GM21529 (cell line): Measurements from ENCODE around the gene ZNF627.
"Not testable (repeated sequence)": the region's sequence is repeated elsewhere in the genome, so short reads cannot be mapped to it uniquely, and the experiment has no call there.

Experiments
- ATAC-seq: cut with Tn5 transposase; IDR thresholded peaks from one replicate; pipeline ENCODE4 v1.9.1; 2021; ENCODE audit not compliant: unreplicated experiment

Gene ZNF627

GRCh38 chr19:11574689-11575088, 22.6 kb upstream of the ZNF627 start:
- no peak for ATAC-seq

GRCh38 chr19:11576227-11576626, 21.1 kb upstream of the ZNF627 start:
- no peak for ATAC-seq

- ATAC-seq, result no peak
Observed at GRCh38 chr19:11577451-11578257, 19.6 kb upstream of the ZNF627 start, which contains the start of gene ACP5. Gene ACP5 (minus strand): TSS chr19:11577645. CDS start chr19:11577317, 328 bp downstream.

- no peak for ATAC-seq
Observed at GRCh38 chr19:11578258-11579142, 18.8 kb upstream of the ZNF627 start.

- no peak for ATAC-seq
Observed at GRCh38 chr19:11580116-11580515, 17.2 kb upstream of the ZNF627 start.

- ATAC-seq, result peak; percentile 74
Observed at GRCh38 chr19:11581740-11582139, 15.5 kb upstream of the ZNF627 start.

GRCh38 chr19:11586331-11586730, 11.0 kb upstream of the ZNF627 start:
- ATAC-seq, result no peak

GRCh38 chr19:11587302-11587974, 9.8 kb upstream of the ZNF627 start:
- no peak for ATAC-seq

GRCh38 chr19:11587975-11588631, 9.2 kb upstream of the ZNF627 start:
- ATAC-seq, result no peak

GRCh38 chr19:11594084-11594483, 3.2 kb upstream of the ZNF627 start:
- no peak for ATAC-seq

GRCh38 chr19:11596156-11596555, 1.1 kb upstream of the ZNF627 start:
- ATAC-seq, result no peak

- no peak for ATAC-seq
Observed at GRCh38 chr19:11598103-11598483, 810 bp downstream of the ZNF627 start.

- no peak for ATAC-seq
Observed at GRCh38 chr19:11598746-11599145, 1.5 kb downstream of the ZNF627 start.

- not testable (repeated sequence) for ATAC-seq
Observed at GRCh38 chr19:11599704-11600103, 2.4 kb downstream of the ZNF627 start.

GRCh38 chr19:11606484-11606883, 9.2 kb downstream of the ZNF627 start:
- no peak for ATAC-seq

GRCh38 chr19:11611730-11612129, 14.4 kb downstream of the ZNF627 start:
- no peak for ATAC-seq

GRCh38 chr19:11612816-11613511, 15.7 kb downstream of the ZNF627 start:
- ATAC-seq, result no peak

- ATAC-seq, result no peak
Observed at GRCh38 chr19:11617180-11618062, 20.1 kb downstream of the ZNF627 start.

GRCh38 chr19:11620553-11620952, 23.3 kb downstream of the ZNF627 start:
- no peak for ATAC-seq
